ENCODE measurements around the gene HBA2. TPM values are rescaled to one million over a fixed set of nuclear protein-coding genes. Genes with fewer than 3 reads are reported as not detected.

The HBA2 gene
- total RNA-seq, 6 donors from 2014 or later: 40.1 to 1,032 (median 301) TPM

- DNase-seq (no peak), ATAC-seq (ENCODE audit: low FRiP score in 2 of 2) (no peak)
- no peaks in the 10 kb centered on the region for H3K9me3 ChIP-seq
- no peak overlapping the region for H3K4me3 ChIP-seq
- TF ChIP-seq EP300 (IDR thresholded peaks at IDR 0.05) (no peak), CTCF (IDR thresholded peaks at IDR 0.05) (no peak), POLR2A (IDR thresholded peaks at IDR 0.05) (no peak), POLR2AphosphoS5 (IDR thresholded peaks at IDR 0.05) (no peak)
- 98% methylated on average over 3 of the region's 3 CpGs for WGBS, 2 donors
- no peaks in the 10 kb centered on the region for H3K27me3 ChIP-seq
- H3K36me3 ChIP-seq: peaks cover 23 to 91% (median 67%) of the 10 kb centered on the region in 4 donors
- H3K4me1 ChIP-seq: no peaks in the 10 kb centered on the region
- no peak overlapping the region for H3K27ac ChIP-seq
Observed at GRCh38 chr16:212999-213398, 40.3 kb downstream of the HBA2 start.

GRCh38 chr16:220021-220420 lies 47.3 kb downstream of the HBA2 start:
- Histone ChIP-seq H3K27ac (no peak overlapping the region), H3K36me3 (peaks cover 21 to 97% (median 69%) of the 10 kb centered on the region in 4 donors), H3K4me1 (no peaks in the 10 kb centered on the region), H3K27me3 (no peaks in the 10 kb centered on the region), H3K9me3 (no peaks in the 10 kb centered on the region), H3K4me3 (no peak overlapping the region)
- TF ChIP-seq CTCF (IDR thresholded peaks at IDR 0.05) (no peak), EP300 (IDR thresholded peaks at IDR 0.05) (no peak), POLR2A (IDR thresholded peaks at IDR 0.05) (no peak), POLR2AphosphoS5 (IDR thresholded peaks at IDR 0.05) (no peak)
- DNase-seq (no peak), ATAC-seq (ENCODE audit: low FRiP score in 2 of 2) (no peak)
- WGBS, 2 donors: 73 to 80% methylated on average over 4 of the region's 4 CpGs

Small RNA genes lying within 50 kb of the gene (small RNA-seq; reads per million reads assigned to genes)
- gene RF00019: 0 reads per million in 4 donors

Other genes with a start within 250 kb of the HBA2 start
- gene POLR3K, start 119.3 kb upstream of the HBA2 start, total RNA-seq: 10 to 100 TPM in 2 of 6 donors, 1 to 10 TPM in 4; 4.2 to 15.7 (median 6.6) TPM
- gene SNRNP25, start 119.0 kb upstream of the HBA2 start, total RNA-seq: 10 to 100 TPM in 5 of 6 donors, 1 to 10 TPM in 1; 6.9 to 26.2 (median 16.0) TPM
- gene RHBDF1, start 100.2 kb upstream of the HBA2 start, total RNA-seq: 100 to 1,000 TPM in 1 of 6 donors, 10 to 100 TPM in 5; 24.4 to 110 (median 46.3) TPM
- gene MPG, start 94.7 kb upstream of the HBA2 start, total RNA-seq: 10 to 100 TPM; 52.6 to 99.0 (median 71.7) TPM
- gene NPRL3, start 34.2 kb upstream of the HBA2 start, total RNA-seq: 10 to 100 TPM; 22.6 to 70.2 (median 29.7) TPM
- gene HBZ, start 20.2 kb upstream of the HBA2 start, total RNA-seq: 1 to 10 TPM in 2 of 6 donors, not detected in 4; 1.1 to 1.2 TPM
- 1 to 10 TPM in 1 of 6 donors, not detected in 5; 1.7 TPM for gene HBM, start 6.9 kb upstream of the HBA2 start, total RNA-seq
- gene HBA1, start 3.8 kb downstream of the HBA2 start, total RNA-seq: 100 to 1,000 TPM in 3 of 6 donors, 10 to 100 TPM in 2, not detected in 1; 52.7 to 591 (median 286) TPM
- not detected for gene HBQ1, start 7.6 kb downstream of the HBA2 start, total RNA-seq
- 100 to 1,000 TPM in 3 of 6 donors, 10 to 100 TPM in 3; 57.9 to 394 (median 108) TPM for gene LUC7L, start 56.6 kb downstream of the HBA2 start, total RNA-seq
- gene FAM234A, start 61.9 kb downstream of the HBA2 start, total RNA-seq: 10 to 100 TPM; 55.4 to 92.7 (median 66.0) TPM
- 10 to 100 TPM in 2 of 6 donors, 1 to 10 TPM in 4; 1.9 to 16.8 (median 5.5) TPM for gene RGS11, start 103.1 kb downstream of the HBA2 start, total RNA-seq
- under 1 TPM in 1 of 6 donors, not detected in 5; 0.91 TPM for gene ARHGDIG, start 107.7 kb downstream of the HBA2 start, total RNA-seq
- gene PDIA2, start 110.3 kb downstream of the HBA2 start, total RNA-seq: under 1 TPM in 2 of 6 donors, not detected in 4; 0.52 to 0.64 TPM
- gene AXIN1, start 179.8 kb downstream of the HBA2 start, total RNA-seq: 10 to 100 TPM; 26.8 to 45.9 (median 31.9) TPM
- 10 to 100 TPM; 48.8 to 83.9 (median 58.4) TPM for gene MRPL28, start 197.7 kb downstream of the HBA2 start, total RNA-seq
- 100 to 1,000 TPM in 3 of 6 donors, 10 to 100 TPM in 3; 27.9 to 150 (median 96.4) TPM for gene PGAP6, start 209.1 kb downstream of the HBA2 start, total RNA-seq
- gene NME4, start 224.3 kb downstream of the HBA2 start, total RNA-seq: 10 to 100 TPM; 22.1 to 57.6 (median 41.8) TPM
- gene DECR2, start 229.0 kb downstream of the HBA2 start, total RNA-seq: 10 to 100 TPM in 5 of 6 donors, 1 to 10 TPM in 1; 8.6 to 22.4 (median 14.6) TPM

Data from upper lobe of left lung (tissue), 6 donors.